Endothelial cell of umbilical vein (primary cell): Measurements from ENCODE around the gene SRD5A1. TPM values are rescaled to one million over a fixed set of nuclear protein-coding genes. Genes with fewer than 3 reads are reported as not detected.

ENCODE experiments used
- BruUV-seq: library from RNA; stranded (reverse); fragments of 400-500 nt; replicated peaks from 2 replicates; lab custom pipeline; 2021; lab: Mats Ljungman, UMichigan
- CTCF ChIA-PET: fragments of 300-600, 350-600 bp; sonication (Branson Sonifier 250); formaldehyde crosslinking; loops from one replicate; lab custom pipeline; 2021; ENCODE audit warnings: antibody characterized with exemption, inconsistent platforms; lab: Charles Lee
- POLR2A ChIA-PET: fragments of 300-600, 350-600 bp; sonication (Branson Sonifier 250); formaldehyde crosslinking; loops from one replicate; lab custom pipeline; 2021; ENCODE audit warnings: antibody characterized with exemption, inconsistent platforms; lab: Charles Lee
- DNase-seq: peaks from one replicate; pipeline ENCODE4 v3.0.0-alpha.2; 2011; ENCODE audit warnings: low read depth, low spot score
- FAIRE-seq: peaks from 2 replicates; lab custom pipeline; 2011; peaks lifted over from hg19 to GRCh38; lab: Jason Lieb, UNC
- H2AFZ ChIP-seq: 2 replicates; pipeline ENCODE4 v1.6.0; 2012; ENCODE audit warnings: low read depth, low read length, control low read depth, inconsistent platforms
- H3K27ac ChIP-seq: 2 replicates; pipeline ENCODE4 v1.5.1; 2011; ENCODE audit warnings: low read depth, mild to moderate bottlenecking, control low read depth, low read length, moderate library complexity; ENCODE audit not compliant: insufficient read depth
- H3K27me3 ChIP-seq, 2 experiments: 2 replicates each; pipeline versions ENCODE4 v1.6.0 to v1.6.1; 2011; ENCODE audit warnings: low read length in 2 of 2, mixed read lengths in 1 of 2; ENCODE audit not compliant: control insufficient read depth in 2 of 2, insufficient read depth in 2 of 2
- H3K36me3 ChIP-seq, 2 experiments: 2 replicates in 1 of 2; 3 replicates in 1 of 2; pipeline ENCODE4 v1.5.1; 2011; ENCODE audit warnings: low read length in 2 of 2, mild to moderate bottlenecking in 1 of 2, moderate library complexity in 1 of 2; ENCODE audit not compliant: control insufficient read depth in 2 of 2, insufficient read depth in 2 of 2; ENCODE audit errors: extremely low read depth in 1 of 2
- H3K4me1 ChIP-seq: 3 replicates; pipeline ENCODE4 v1.5.1; 2011; ENCODE audit warnings: mild to moderate bottlenecking, low read length; ENCODE audit not compliant: control insufficient read depth, insufficient read depth; ENCODE audit errors: extremely low read depth
- H3K4me2 ChIP-seq: 2 replicates; pipeline ENCODE4 v1.6.1; 2011; ENCODE audit warnings: low read length, control low read depth, mixed read lengths; ENCODE audit not compliant: insufficient read depth
- H3K4me3 ChIP-seq, 3 experiments: fragments of 200-600 bp in 1 of 3; sonication (generic), shearing (Covaris generic) in 1 of 3; replicated peaks in 1 of 3; 2 replicates each; pipeline ENCODE4 v1.5.1; 2011 to 2016; ENCODE audit warnings: control low read depth in 3 of 3, low read length in 3 of 3, mild to moderate bottlenecking in 2 of 3, inconsistent platforms in 1 of 3, low read depth in 1 of 3, moderate library complexity in 1 of 3; ENCODE audit not compliant: insufficient read depth in 1 of 3
- H3K79me2 ChIP-seq: 2 replicates; pipeline ENCODE4 v1.6.0; 2012; ENCODE audit warnings: low read length, inconsistent platforms; ENCODE audit not compliant: control insufficient read depth, insufficient read depth
- H3K9ac ChIP-seq: replicated peaks from 2 replicates; pipeline ENCODE3; 2011; ENCODE audit warnings: low read length, control low read depth; ENCODE audit not compliant: insufficient read depth; ENCODE audit errors: extremely low read depth
- H3K9me1 ChIP-seq: replicated peaks from 3 replicates; pipeline ENCODE4 v1.6.0; 2011; ENCODE audit warnings: mild to moderate bottlenecking, low read length; ENCODE audit not compliant: control insufficient read depth, insufficient read depth; ENCODE audit errors: extremely low read depth
- H3K9me3 ChIP-seq: replicated peaks from 2 replicates; pipeline ENCODE4 v1.5.1; 2012; ENCODE audit warnings: low read length, inconsistent platforms; ENCODE audit not compliant: control insufficient read depth, insufficient read depth
- H4K20me1 ChIP-seq: replicated peaks from 2 replicates; pipeline ENCODE3; 2011; ENCODE audit warnings: mild to moderate bottlenecking, low read length; ENCODE audit not compliant: control insufficient read depth, insufficient read depth; ENCODE audit errors: extremely low read depth
- EZH2 ChIP-seq: IDR thresholded peaks from 2 replicates; pipeline ENCODE4 v1.6.1; 2012; ENCODE audit warnings: borderline replicate concordance, low read depth, mild to moderate bottlenecking, moderate library complexity, low read length, inconsistent platforms; ENCODE audit not compliant: severe bottlenecking
- FOS ChIP-seq: IDR thresholded peaks from 2 replicates; pipeline ENCODE4 v1.6.1; 2011; ENCODE audit warnings: mild to moderate bottlenecking, low read length, moderate library complexity, borderline replicate concordance; ENCODE audit not compliant: insufficient read depth
- GATA2 ChIP-seq: IDR thresholded peaks from 2 replicates; pipeline ENCODE4 v1.7.0; 2011; ENCODE audit warnings: low read depth, mild to moderate bottlenecking, moderate library complexity, mixed read lengths, low read length; ENCODE audit not compliant: insufficient read length, insufficient read depth
- JUN ChIP-seq: IDR thresholded peaks from 2 replicates; pipeline ENCODE4 v1.6.1; 2011; ENCODE audit warnings: borderline replicate concordance, low read depth; ENCODE audit not compliant: insufficient read length, insufficient read depth
- MYC ChIP-seq: IDR thresholded peaks from one replicate; pipeline ENCODE4 v1.6.1; 2011; ENCODE audit warnings: mild to moderate bottlenecking, low read depth, low read length
- POLR2A ChIP-seq: IDR thresholded peaks from 2 replicates; pipeline ENCODE4 v1.6.1; 2012; ENCODE audit warnings: low read depth, mild to moderate bottlenecking, control low read depth, low read length
- POLR2AphosphoS5 ChIP-seq: IDR thresholded peaks from 2 replicates; pipeline ENCODE4 v1.6.1; 2012; ENCODE audit warnings: low read depth, mild to moderate bottlenecking, control low read depth, low read length, moderate library complexity; ENCODE audit not compliant: insufficient read depth
- dilution Hi-C: fragments of 300-500 bp; cut with MboI; formaldehyde crosslinking; loops from one replicate; pipeline ENCODE4 v1.15.0; 2019; ENCODE audit warnings: low sequenced_read_pairs; ENCODE audit not compliant: extremely low pct_ligation_motif_present
- intact Hi-C: fragments of 100-400 bp; cut with micrococcal nuclease; formaldehyde crosslinking; loops from one replicate; pipeline ENCODE4 v1.10.0; 2022
- polyA plus RNA-seq, 4 experiments: library from polyadenylated mRNA; depleted of rRNA in 3 of 4; stranded (reverse) in 3 of 4; unstranded in 1 of 4; fragments of >200 nt; gene quantifications; 2 replicates each; pipeline versions ENCODE4 v1.2.1 to v1.2.3, GENCODE V29; 2011 to 2012; ENCODE audit warnings: missing spikeins in 1 of 4
- total RNA-seq: library from RNA; stranded (reverse); gene quantifications from 2 replicates; pipeline ENCODE4 v1.2.3, GENCODE V29; 2021
- TF ChIP-seq, protein P1 (sequence below), 2 donors: IDR thresholded peaks; 1 replicate in 1 of 2; 2 replicates in 1 of 2; pipeline ENCODE4 v1.5.1; 2011; ENCODE audit warnings: low read length in 2 of 2, mild to moderate bottlenecking in 2 of 2, moderate library complexity in 2 of 2, control low read depth in 1 of 2, inconsistent platforms in 1 of 2, low read depth in 1 of 2; ENCODE audit not compliant: insufficient read depth in 1 of 2; ENCODE audit errors: extremely low read depth in 1 of 2
- TF ChIP-seq, protein P2 (sequence below): IDR thresholded peaks from 2 replicates; pipeline ENCODE4 v1.6.1; 2011; ENCODE audit not compliant: insufficient read depth, insufficient read length

SRD5A1 gene
- total and polyA plus RNA-seq, 2 donors (not counting 3 experiments of a cell fraction or from before 2014, with no cell fraction given) = 11.6 to 14.8 TPM

DNA sequence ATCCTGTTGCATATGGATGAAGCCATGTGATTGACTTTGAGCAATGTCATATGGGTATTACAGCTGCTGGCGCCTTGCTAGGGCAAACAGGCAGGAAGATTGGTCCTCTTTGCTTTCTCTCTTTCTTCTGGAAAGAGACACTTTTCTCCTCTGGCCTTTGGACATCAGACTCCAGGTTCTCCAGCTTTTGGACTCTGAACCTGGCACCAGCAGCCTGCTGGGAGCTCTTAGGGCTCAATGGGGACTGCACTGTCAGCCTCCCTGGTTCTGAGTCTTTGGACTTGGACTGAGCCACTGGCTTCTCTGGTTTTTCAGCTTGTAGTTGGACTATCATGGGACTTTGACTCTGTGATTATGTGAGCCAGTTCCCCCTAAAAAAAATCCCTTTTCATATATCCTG is 45.1 kb downstream of the SRD5A1 start:
- Histone ChIP-seq H3K4me1 (no peaks in the 10 kb centered on the region), H4K20me1 (no peaks in the 10 kb centered on the region), H3K27me3 (no peaks in the 10 kb centered on the region), H2AFZ (no peak overlapping the region), H3K9ac (no peak overlapping the region), H3K4me3 (no peak overlapping the region), H3K9me1 (no peaks in the 10 kb centered on the region), H3K9me3 (no peaks in the 10 kb centered on the region), H3K4me2 (no peak overlapping the region), H3K36me3 (no peaks in the 10 kb centered on the region), H3K27ac (no peak overlapping the region), H3K79me2 (no peaks in the 10 kb centered on the region)
- no TSS peak for BruUV-seq
- TF ChIP-seq, protein P1, sequence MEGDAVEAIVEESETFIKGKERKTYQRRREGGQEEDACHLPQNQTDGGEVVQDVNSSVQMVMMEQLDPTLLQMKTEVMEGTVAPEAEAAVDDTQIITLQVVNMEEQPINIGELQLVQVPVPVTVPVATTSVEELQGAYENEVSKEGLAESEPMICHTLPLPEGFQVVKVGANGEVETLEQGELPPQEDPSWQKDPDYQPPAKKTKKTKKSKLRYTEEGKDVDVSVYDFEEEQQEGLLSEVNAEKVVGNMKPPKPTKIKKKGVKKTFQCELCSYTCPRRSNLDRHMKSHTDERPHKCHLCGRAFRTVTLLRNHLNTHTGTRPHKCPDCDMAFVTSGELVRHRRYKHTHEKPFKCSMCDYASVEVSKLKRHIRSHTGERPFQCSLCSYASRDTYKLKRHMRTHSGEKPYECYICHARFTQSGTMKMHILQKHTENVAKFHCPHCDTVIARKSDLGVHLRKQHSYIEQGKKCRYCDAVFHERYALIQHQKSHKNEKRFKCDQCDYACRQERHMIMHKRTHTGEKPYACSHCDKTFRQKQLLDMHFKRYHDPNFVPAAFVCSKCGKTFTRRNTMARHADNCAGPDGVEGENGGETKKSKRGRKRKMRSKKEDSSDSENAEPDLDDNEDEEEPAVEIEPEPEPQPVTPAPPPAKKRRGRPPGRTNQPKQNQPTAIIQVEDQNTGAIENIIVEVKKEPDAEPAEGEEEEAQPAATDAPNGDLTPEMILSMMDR (IDR thresholded peaks at IDR 0.05; ENCODE audit: extremely low read depth in 1 of 2, insufficient read depth in 1 of 2, low read depth in 1 of 2, low read length in 2 of 2) = no peak
- TF ChIP-seq, protein P2, sequence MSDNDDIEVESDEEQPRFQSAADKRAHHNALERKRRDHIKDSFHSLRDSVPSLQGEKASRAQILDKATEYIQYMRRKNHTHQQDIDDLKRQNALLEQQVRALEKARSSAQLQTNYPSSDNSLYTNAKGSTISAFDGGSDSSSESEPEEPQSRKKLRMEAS = no peak
- TF ChIP-seq EZH2 (no peak), JUN (no peak), POLR2A (no peak), MYC (no peak), POLR2AphosphoS5 (no peak), GATA2 (no peak), FOS (no peak)
- ChIA-PET POLR2A (no interaction called here), CTCF (no interaction called here)
- FAIRE-seq (no peak), DNase-seq (no peak)
- dilution Hi-C loops = no loop called here
- intact Hi-C loops = no loop called here
